HepG2 (cell line): ENCODE results near the gene ZFP69B. TPM values are rescaled to one million over a fixed set of nuclear protein-coding genes. Genes with fewer than 3 reads are reported as not detected.
A peak's percentile ranks its signal among the peaks of the same experiment; 100 is the strongest.

Experiments
- AKAP8 ChIP-seq: sonication (generic); formaldehyde crosslinking; IDR thresholded peaks from 2 replicates; pipeline ENCODE4 v1.5.1; 2020; ENCODE audit warnings: mild to moderate bottlenecking, missing genetic modification reagents
- ATF7-NPFF ChIP-seq: sonication (generic); formaldehyde crosslinking; IDR thresholded peaks from 2 replicates; pipeline ENCODE4 v1.8.1; 2023; ENCODE audit warnings: mild to moderate bottlenecking, low read depth, missing genetic modification reagents, moderate library complexity
- CEBPG ChIP-seq: IDR thresholded peaks from 2 replicates; pipeline ENCODE4 v1.6.1; 2016
- FOXA1 ChIP-seq, 2 experiments: fragments of 450-650 bp in 1 of 2; sonication (generic) in 1 of 2; formaldehyde crosslinking in 1 of 2; IDR thresholded peaks; 2 replicates each; pipeline versions ENCODE4 v1.4.0 to v1.6.1; 2016 to 2020; ENCODE audit warnings: missing genetic modification reagents in 1 of 2
- GLI4 ChIP-seq: sonication (generic); formaldehyde crosslinking; IDR thresholded peaks from 2 replicates; pipeline ENCODE4 v1.5.1; 2020; ENCODE audit warnings: missing genetic modification reagents, mild to moderate bottlenecking, moderate library complexity, borderline replicate concordance
- IKZF5 ChIP-seq: IDR thresholded peaks from 2 replicates; pipeline ENCODE4 v1.6.1; 2018; ENCODE audit warnings: missing genetic modification reagents, mild to moderate bottlenecking, missing compliant biosample characterization
- IRF1 ChIP-seq: sonication (generic); formaldehyde crosslinking; IDR thresholded peaks from 2 replicates; pipeline ENCODE4 v1.4.0; 2020; ENCODE audit warnings: low read depth, mild to moderate bottlenecking, missing genetic modification reagents
- KLF6 ChIP-seq: IDR thresholded peaks from 2 replicates; pipeline ENCODE4 v1.8.0; 2016; ENCODE audit warnings: missing biosample characterization, missing genetic modification reagents
- PCBP2 ChIP-seq: fragments of 200-400 bp; formaldehyde crosslinking; optimal IDR thresholded peaks from 2 replicates; pipeline ENCODE3; 2018; ENCODE audit warnings: low read length, low read depth; ENCODE audit not compliant: poor library complexity, severe bottlenecking
- SIX4 ChIP-seq: sonication (generic); formaldehyde crosslinking; IDR thresholded peaks from 2 replicates; pipeline ENCODE4 v1.4.0; 2020; ENCODE audit warnings: missing genetic modification reagents
- SNAPC2 ChIP-seq: sonication (generic); formaldehyde crosslinking; IDR thresholded peaks from 2 replicates; pipeline ENCODE4 v1.8.1; 2022; ENCODE audit warnings: mild to moderate bottlenecking, missing genetic modification reagents
- SPEN ChIP-seq: sonication (generic); formaldehyde crosslinking; IDR thresholded peaks from 2 replicates; pipeline ENCODE4 v1.5.1; 2020; ENCODE audit warnings: low read depth, mild to moderate bottlenecking, missing genetic modification reagents
- SRF ChIP-seq: IDR thresholded peaks from 2 replicates; pipeline ENCODE4 v1.6.1; 2011; ENCODE audit warnings: mild to moderate bottlenecking, low read depth, low read length, moderate library complexity
- UBTF ChIP-seq: sonication (generic); formaldehyde crosslinking; IDR thresholded peaks from 2 replicates; pipeline ENCODE4 v1.4.0; 2020; ENCODE audit warnings: mild to moderate bottlenecking, missing genetic modification reagents
- YEATS2 ChIP-seq: sonication (generic); formaldehyde crosslinking; IDR thresholded peaks from 2 replicates; pipeline ENCODE4 v1.4.0; 2020; ENCODE audit warnings: missing genetic modification reagents, borderline replicate concordance
- ZBTB44 ChIP-seq: sonication (generic); formaldehyde crosslinking; IDR thresholded peaks from 2 replicates; pipeline ENCODE4 v1.4.0; 2020; ENCODE audit warnings: missing genetic modification reagents
- ZFP41 ChIP-seq: sonication (generic); formaldehyde crosslinking; IDR thresholded peaks from 2 replicates; pipeline ENCODE4 v1.4.0; 2020; ENCODE audit warnings: mild to moderate bottlenecking, missing genetic modification reagents, borderline replicate concordance
- ZNF160 ChIP-seq: sonication (generic); formaldehyde crosslinking; IDR thresholded peaks from 2 replicates; pipeline ENCODE4 v1.8.0; 2022; ENCODE audit warnings: mild to moderate bottlenecking, inconsistent platforms, missing genetic modification reagents
- ZNF17 ChIP-seq: sonication (generic); formaldehyde crosslinking; IDR thresholded peaks from 2 replicates; pipeline ENCODE4 v1.5.0; 2020; ENCODE audit warnings: mild to moderate bottlenecking, missing genetic modification reagents
- ZNF280B ChIP-seq: sonication (generic); formaldehyde crosslinking; IDR thresholded peaks from 2 replicates; pipeline ENCODE4 v1.5.0; 2020; ENCODE audit warnings: missing genetic modification reagents, mild to moderate bottlenecking, borderline replicate concordance
- ZNF616 ChIP-seq: sonication (generic); formaldehyde crosslinking; IDR thresholded peaks from 2 replicates; pipeline ENCODE4 v1.5.0; 2020; ENCODE audit warnings: low read depth, mild to moderate bottlenecking, missing genetic modification reagents
- polyA plus RNA-seq, 8 experiments: library from polyadenylated mRNA; depleted of rRNA in 3 of 8; stranded (reverse) in 7 of 8; unstranded in 1 of 8; fragments of >200 nt; fragmentation: Illumina TruSeq in 4 of 8; extraction: Trizol in 4 of 8; gene quantifications; 2 replicates each; pipeline versions ENCODE4 v1.2.1 to v1.2.3, GENCODE V29; 2011 to 2016; ENCODE audit warnings: low read depth in 4 of 8, missing spikeins in 1 of 8, mixed read lengths in 1 of 8; ENCODE audit not compliant: insufficient read depth in 1 of 8
- total RNA-seq, 5 experiments: library from RNA; depleted of rRNA; stranded (reverse); fragments of >200 nt; fragmentation: Illumina TruSeq; extraction: Trizol; gene quantifications; 2 replicates each; pipeline ENCODE4 v1.2.3, GENCODE V29; 2016; ENCODE audit warnings: low read depth in 1 of 5

The ZFP69B gene
- total and polyA plus RNA-seq, 2 of the 13 experiments (the other 11 are each of a cell fraction or from before 2014, with no cell fraction given): 4.6 to 7.7 TPM

GRCh38 chr1:40449684-40450494, at the start of gene ZFP69B (continued):
- peak; percentile 59; the same call in 1 of the 2 replicates for TF ChIP-seq YEATS2 (CRISPR knock-in tag)
- TF ChIP-seq SRF: no peak
- 0 out of 2 replicates have a peak, but pooled peaks have one; percentile 9 for TF ChIP-seq CEBPG
- TF ChIP-seq GLI4 (CRISPR knock-in tag): 0 out of 2 replicates have a peak, but pooled peaks have one; percentile 78
- peak; percentile 44; the same call in 1 of the 2 replicates for TF ChIP-seq ZBTB44 (CRISPR knock-in tag)
- TF ChIP-seq SIX4 (CRISPR knock-in tag): peak; percentile 45; the same call in 1 of the 2 replicates
- TF ChIP-seq ZNF17 (CRISPR knock-in tag): no peak
- TF ChIP-seq ZNF160 (CRISPR knock-in tag): peak; percentile 68; the same call in 1 of the 2 replicates
- TF ChIP-seq IKZF5 (CRISPR knock-in tag): no peak
- TF ChIP-seq UBTF (CRISPR knock-in tag): peak; percentile 94
- no peak for TF ChIP-seq SNAPC2 (CRISPR knock-in tag)
- TF ChIP-seq KLF6 (CRISPR knock-in tag): peak; percentile 61; the same call in 1 of the 2 replicates
- 0 out of 2 replicates have a peak, but pooled peaks have one; percentile 73 for TF ChIP-seq ZFP41 (CRISPR knock-in tag)
- peak; percentile 90 for TF ChIP-seq SPEN (CRISPR knock-in tag)
- peak; percentile 30; the same call in 1 of the 2 replicates for TF ChIP-seq ZNF280B (CRISPR knock-in tag)
- no peak for TF ChIP-seq FOXA1 (IDR thresholded peaks at IDR 0.05)
- peak; percentile 34; the same call in 1 of the 2 replicates for TF ChIP-seq FOXA1 (CRISPR knock-in tag; IDR thresholded peaks at IDR 0.05)
- peak; percentile 66; the same call in 1 of the 2 replicates for TF ChIP-seq ZNF616 (CRISPR knock-in tag)
- TF ChIP-seq ATF7-NPFF (CRISPR knock-in tag): peak; percentile 77
- TF ChIP-seq AKAP8 (CRISPR knock-in tag): 0 out of 2 replicates have a peak, but pooled peaks have one; percentile 52
- TF ChIP-seq PCBP2: no peak
- TF ChIP-seq IRF1 (CRISPR knock-in tag): 0 out of 2 replicates have a peak, but pooled peaks have one; percentile 19
